Measurements from ENCODE around the gene GAS2L2. TPM values are rescaled to one million over a fixed set of nuclear protein-coding genes. Genes with fewer than 3 reads are reported as not detected.

GAS2L2 gene
- total RNA-seq, 1 experiment from 2014 or later = 0.15 TPM

DNA sequence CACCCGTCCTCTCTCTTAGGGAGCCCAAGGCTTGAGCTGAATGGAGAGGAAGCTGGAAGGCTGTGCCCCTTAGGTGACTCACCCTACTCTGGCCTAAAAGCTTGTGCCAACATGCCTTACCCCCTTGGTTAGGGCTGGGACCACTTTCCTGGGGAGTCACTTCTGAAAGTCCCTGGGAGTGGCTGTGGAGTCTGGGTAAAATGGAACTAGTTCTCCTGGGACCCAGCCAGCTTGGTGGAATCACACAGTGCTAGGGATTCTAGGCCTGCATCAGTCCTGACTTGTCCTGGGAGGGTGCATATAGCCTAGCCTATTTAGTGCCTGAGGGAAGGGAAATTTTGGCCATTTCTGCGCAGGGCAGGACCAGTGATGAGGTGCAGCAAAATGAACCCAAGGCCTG lies 31.9 kb upstream of the GAS2L2 start (continued):
- TF ChIP-seq NR1H2 (CRISPR knock-in tag; IDR thresholded peaks at IDR 0.05) = no peak
- TF ChIP-seq PRRX2 (CRISPR knock-in tag; IDR thresholded peaks at IDR 0.05) = no peak
- TF ChIP-seq EMX1 (CRISPR knock-in tag; IDR thresholded peaks at IDR 0.05) = no peak
- no peak for TF ChIP-seq GABPB1 (CRISPR knock-in tag; IDR thresholded peaks at IDR 0.05)
- TF ChIP-seq ZBTB21 (CRISPR knock-in tag; IDR thresholded peaks at IDR 0.05; ENCODE audit: borderline replicate concordance) = no peak
- TF ChIP-seq, protein P1, sequence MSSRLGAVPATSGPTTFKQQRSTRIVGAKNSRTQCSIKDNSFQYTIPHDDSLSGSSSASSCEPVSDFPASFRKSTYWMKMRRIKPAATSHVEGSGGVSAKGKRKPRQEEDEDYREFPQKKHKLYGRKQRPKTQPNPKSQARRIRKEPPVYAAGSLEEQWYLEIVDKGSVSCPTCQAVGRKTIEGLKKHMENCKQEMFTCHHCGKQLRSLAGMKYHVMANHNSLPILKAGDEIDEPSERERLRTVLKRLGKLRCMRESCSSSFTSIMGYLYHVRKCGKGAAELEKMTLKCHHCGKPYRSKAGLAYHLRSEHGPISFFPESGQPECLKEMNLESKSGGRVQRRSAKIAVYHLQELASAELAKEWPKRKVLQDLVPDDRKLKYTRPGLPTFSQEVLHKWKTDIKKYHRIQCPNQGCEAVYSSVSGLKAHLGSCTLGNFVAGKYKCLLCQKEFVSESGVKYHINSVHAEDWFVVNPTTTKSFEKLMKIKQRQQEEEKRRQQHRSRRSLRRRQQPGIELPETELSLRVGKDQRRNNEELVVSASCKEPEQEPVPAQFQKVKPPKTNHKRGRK (CRISPR knock-in tag; IDR thresholded peaks at IDR 0.05; ENCODE audit: borderline replicate concordance) = no peak
- TF ChIP-seq, protein P2, sequence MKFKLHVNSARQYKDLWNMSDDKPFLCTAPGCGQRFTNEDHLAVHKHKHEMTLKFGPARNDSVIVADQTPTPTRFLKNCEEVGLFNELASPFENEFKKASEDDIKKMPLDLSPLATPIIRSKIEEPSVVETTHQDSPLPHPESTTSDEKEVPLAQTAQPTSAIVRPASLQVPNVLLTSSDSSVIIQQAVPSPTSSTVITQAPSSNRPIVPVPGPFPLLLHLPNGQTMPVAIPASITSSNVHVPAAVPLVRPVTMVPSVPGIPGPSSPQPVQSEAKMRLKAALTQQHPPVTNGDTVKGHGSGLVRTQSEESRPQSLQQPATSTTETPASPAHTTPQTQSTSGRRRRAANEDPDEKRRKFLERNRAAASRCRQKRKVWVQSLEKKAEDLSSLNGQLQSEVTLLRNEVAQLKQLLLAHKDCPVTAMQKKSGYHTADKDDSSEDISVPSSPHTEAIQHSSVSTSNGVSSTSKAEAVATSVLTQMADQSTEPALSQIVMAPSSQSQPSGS (CRISPR knock-in tag; IDR thresholded peaks at IDR 0.05; ENCODE audit: borderline replicate concordance, low read depth) = no peak
- no peak for TF ChIP-seq ZNF232 (CRISPR knock-in tag; IDR thresholded peaks at IDR 0.05)
- TF ChIP-seq, protein P3, sequence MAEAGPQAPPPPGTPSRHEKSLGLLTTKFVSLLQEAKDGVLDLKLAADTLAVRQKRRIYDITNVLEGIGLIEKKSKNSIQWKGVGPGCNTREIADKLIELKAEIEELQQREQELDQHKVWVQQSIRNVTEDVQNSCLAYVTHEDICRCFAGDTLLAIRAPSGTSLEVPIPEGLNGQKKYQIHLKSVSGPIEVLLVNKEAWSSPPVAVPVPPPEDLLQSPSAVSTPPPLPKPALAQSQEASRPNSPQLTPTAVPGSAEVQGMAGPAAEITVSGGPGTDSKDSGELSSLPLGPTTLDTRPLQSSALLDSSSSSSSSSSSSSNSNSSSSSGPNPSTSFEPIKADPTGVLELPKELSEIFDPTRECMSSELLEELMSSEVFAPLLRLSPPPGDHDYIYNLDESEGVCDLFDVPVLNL (CRISPR knock-in tag; IDR thresholded peaks at IDR 0.05; ENCODE audit: borderline replicate concordance, low read depth) = no peak
- TF ChIP-seq CREM (CRISPR knock-in tag; IDR thresholded peaks at IDR 0.05) = no peak
- no peak for TF ChIP-seq RORB (CRISPR knock-in tag; IDR thresholded peaks at IDR 0.05)
- TF ChIP-seq, protein P4, sequence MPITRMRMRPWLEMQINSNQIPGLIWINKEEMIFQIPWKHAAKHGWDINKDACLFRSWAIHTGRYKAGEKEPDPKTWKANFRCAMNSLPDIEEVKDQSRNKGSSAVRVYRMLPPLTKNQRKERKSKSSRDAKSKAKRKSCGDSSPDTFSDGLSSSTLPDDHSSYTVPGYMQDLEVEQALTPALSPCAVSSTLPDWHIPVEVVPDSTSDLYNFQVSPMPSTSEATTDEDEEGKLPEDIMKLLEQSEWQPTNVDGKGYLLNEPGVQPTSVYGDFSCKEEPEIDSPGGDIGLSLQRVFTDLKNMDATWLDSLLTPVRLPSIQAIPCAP (CRISPR knock-in tag; IDR thresholded peaks at IDR 0.05) = no peak

DNA sequence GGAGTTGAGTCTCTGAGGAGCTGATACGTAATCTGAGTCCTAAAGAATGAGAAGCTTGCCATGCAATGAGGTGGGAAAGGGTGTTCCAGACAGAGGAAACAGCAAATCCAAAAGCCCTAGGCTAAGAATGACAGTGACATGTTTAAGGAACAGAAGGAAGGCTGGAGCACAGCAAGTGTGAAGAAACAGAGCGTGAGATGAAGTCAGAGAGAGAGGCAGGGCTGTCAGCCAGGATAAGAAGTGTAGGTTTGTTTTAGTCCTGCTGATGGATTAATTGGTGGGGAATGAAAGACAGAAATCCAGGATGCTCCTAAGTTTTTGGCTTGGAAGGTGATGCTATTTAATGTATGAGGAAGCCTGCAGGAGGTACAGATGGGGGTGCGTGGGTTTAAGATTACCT lies 27.9 kb upstream of the GAS2L2 start:
- CTCF ChIA-PET = interaction anchor here (0.9 to 5.3 kb wide), 7 partner anchors 10 to 33 kb away, joined by 3 to 38 read pairs (median 3); partner anchors contain the start of gene TAF15
- POLR2A ChIA-PET = no interaction called here

More for the DNA sequence above, 27.9 kb upstream of the GAS2L2 start:
- H3K4me3 Mint-ChIP-seq = no peak overlapping the region
- no peak for DNase-seq (ENCODE audit: low spot score)
- TF ChIP-seq, protein P5, sequence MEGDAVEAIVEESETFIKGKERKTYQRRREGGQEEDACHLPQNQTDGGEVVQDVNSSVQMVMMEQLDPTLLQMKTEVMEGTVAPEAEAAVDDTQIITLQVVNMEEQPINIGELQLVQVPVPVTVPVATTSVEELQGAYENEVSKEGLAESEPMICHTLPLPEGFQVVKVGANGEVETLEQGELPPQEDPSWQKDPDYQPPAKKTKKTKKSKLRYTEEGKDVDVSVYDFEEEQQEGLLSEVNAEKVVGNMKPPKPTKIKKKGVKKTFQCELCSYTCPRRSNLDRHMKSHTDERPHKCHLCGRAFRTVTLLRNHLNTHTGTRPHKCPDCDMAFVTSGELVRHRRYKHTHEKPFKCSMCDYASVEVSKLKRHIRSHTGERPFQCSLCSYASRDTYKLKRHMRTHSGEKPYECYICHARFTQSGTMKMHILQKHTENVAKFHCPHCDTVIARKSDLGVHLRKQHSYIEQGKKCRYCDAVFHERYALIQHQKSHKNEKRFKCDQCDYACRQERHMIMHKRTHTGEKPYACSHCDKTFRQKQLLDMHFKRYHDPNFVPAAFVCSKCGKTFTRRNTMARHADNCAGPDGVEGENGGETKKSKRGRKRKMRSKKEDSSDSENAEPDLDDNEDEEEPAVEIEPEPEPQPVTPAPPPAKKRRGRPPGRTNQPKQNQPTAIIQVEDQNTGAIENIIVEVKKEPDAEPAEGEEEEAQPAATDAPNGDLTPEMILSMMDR (IDR thresholded peaks at IDR 0.05) = no peak
- TF ChIP-seq, protein P6, sequence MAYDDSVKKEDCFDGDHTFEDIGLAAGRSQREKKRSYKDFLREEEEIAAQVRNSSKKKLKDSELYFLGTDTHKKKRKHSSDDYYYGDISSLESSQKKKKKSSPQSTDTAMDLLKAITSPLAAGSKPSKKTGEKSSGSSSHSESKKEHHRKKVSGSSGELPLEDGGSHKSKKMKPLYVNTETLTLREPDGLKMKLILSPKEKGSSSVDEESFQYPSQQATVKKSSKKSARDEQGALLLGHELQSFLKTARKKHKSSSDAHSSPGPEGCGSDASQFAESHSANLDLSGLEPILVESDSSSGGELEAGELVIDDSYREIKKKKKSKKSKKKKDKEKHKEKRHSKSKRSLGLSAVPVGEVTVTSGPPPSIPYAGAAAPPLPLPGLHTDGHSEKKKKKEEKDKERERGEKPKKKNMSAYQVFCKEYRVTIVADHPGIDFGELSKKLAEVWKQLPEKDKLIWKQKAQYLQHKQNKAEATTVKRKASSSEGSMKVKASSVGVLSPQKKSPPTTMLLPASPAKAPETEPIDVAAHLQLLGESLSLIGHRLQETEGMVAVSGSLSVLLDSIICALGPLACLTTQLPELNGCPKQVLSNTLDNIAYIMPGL (CRISPR knock-in tag; IDR thresholded peaks at IDR 0.05) = no peak
- H3K27me3 Mint-ChIP-seq (ENCODE audit: low read depth) = no peaks in the 10 kb centered on the region; the same call in 1 of the 2 replicates
- ATAC-seq = no peak
- no peak overlapping the region for H3K27ac Mint-ChIP-seq
- no peaks in the 10 kb centered on the region for H3K4me1 Mint-ChIP-seq
- no peaks in the 10 kb centered on the region for H3K9me3 Mint-ChIP-seq
- no peaks in the 10 kb centered on the region for H3K36me3 Mint-ChIP-seq
